HG03045 (cell line): ENCODE results near the gene ARID4B.
"Not testable (repeated sequence)": the region's sequence is repeated elsewhere in the genome, so short reads cannot be mapped to it uniquely, and the experiment has no call there.

Experiments
- ATAC-seq: cut with Tn5 transposase; IDR thresholded peaks from one replicate; pipeline ENCODE4 v1.9.1; 2021; ENCODE audit warnings: mild to moderate bottlenecking, moderate library complexity; ENCODE audit not compliant: unreplicated experiment

Gene ARID4B

GRCh38 chr1:235330918-235331285, 2.9 kb upstream of the ARID4B start:
- ATAC-seq: no peak

GRCh38 chr1:235329139-235329902, 1.3 kb upstream of the ARID4B start:
- peak; percentile 28 for ATAC-seq

DNA sequence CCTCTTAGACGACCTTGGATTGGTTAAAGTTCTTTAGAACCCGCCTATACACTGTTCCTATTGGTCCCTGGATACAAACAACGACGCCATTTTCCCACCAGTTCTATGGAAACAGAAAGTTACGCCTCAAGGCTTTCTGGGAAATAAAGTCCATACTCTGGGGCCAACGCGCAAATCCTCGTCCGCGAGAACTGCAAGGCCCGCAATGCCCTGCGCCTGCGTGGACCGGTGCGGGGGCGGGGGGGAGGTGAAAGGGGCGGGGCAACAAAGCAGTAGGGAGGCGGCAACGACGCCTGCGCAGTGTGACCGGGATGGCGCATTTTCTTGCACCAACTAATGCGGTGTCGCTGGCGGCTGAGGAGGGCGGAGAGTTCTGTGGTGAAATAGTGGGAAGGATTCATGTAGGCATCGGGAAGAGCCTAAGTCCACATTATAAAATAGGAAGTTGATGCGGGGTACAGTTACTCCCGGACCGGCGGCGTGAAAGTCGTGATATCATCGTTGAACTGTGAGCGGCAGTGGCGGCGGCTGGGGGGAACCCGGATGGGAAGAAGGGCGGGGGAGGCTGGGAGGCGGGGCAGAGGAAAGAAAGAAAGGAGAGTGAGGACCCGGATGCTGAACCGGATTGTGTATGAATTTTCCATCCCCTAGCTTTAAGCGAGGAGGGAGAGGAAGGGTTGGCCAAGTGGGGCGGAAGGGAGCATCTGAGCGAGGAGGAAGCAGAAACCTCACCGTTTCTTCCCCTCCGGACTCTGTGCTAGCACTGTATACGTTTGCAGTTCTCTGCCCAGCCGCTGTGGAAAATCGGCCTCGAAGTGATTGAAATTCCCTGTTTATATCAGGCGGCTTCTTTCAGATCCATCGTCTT, 526 bp upstream of the ARID4B start, which contains the start of gene GGPS1:
Gene GGPS1, plus strand, starts transcription at position 300 of the 868 bp plus-strand sequence. CDS start 6,695 bp downstream, outside the sequence.
- peak; percentile 65 for ATAC-seq

GRCh38 chr1:235326719-235327558, 1.0 kb downstream of the ARID4B start:
- ATAC-seq: no peak

- no peak for ATAC-seq
These were observed 2.1 kb downstream of the ARID4B start for GRCh38 chr1:235325854-235326253.

DNA sequence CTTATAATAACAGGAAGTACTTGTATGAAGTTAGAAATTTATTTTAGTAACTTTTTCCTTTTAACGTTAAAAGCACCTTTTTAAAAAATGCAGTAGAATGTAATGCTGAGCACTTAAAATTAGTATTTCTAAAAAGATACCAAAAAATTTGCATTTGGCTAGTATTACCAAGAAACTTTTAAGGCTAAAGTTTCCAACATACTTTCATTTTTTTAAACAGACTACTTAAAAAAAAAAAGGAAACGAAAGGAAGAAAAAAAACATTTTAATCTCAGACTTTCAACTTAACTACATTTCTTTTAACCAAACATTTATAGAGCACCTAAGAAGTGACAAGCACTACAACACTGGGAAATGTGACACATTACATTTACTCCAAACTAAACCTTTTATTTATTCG, 2.8 kb downstream of the ARID4B start:
- ATAC-seq: no peak

GRCh38 chr1:235324296-235324695, 3.7 kb downstream of the ARID4B start:
- no peak for ATAC-seq

- ATAC-seq: no peak
These were observed 7.3 kb downstream of the ARID4B start for GRCh38 chr1:235320521-235321179.

GRCh38 chr1:235319255-235319654, 8.7 kb downstream of the ARID4B start:
- no peak for ATAC-seq

DNA sequence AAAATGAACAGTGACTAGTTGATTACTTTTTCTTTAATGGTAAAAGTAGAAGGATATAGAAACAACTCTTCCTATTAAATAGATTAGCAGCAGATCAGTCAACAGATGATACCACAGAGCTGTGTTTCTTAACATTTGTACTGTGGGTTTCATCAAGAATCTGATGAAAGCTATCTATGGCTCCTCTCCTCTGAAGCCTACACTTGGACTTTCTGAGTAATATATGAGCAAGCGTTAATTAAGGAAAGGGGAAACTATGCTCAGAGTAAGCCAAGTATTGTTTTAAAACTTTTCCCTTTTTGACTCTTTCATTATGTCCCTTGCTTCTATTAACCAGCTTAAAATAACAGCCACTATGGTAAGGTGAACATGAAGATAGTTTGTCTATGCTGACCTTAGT, 10.8 kb downstream of the ARID4B start:
- ATAC-seq: no peak

- ATAC-seq: no peak
These were observed 12.2 kb downstream of the ARID4B start for GRCh38 chr1:235315735-235316134.

DNA sequence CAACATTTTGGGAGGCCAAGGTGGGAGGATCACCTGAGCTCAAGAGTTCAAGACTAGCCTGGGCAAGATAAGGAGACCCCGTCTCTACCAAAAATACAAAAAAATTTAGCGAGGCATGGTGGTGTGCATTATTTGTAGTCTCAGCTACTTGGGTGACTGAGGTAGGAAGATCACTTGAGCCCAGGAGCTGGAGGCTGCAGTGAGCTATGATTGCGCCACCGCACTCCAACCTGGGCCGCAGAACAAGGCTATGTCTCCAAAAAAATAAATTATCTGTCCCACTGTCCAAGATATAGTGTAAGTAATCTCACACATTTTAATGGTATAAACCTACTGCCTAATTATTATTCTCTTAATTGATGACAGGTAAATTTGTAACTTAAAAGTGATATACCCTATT, 12.8 kb downstream of the ARID4B start:
- ATAC-seq: no peak

DNA sequence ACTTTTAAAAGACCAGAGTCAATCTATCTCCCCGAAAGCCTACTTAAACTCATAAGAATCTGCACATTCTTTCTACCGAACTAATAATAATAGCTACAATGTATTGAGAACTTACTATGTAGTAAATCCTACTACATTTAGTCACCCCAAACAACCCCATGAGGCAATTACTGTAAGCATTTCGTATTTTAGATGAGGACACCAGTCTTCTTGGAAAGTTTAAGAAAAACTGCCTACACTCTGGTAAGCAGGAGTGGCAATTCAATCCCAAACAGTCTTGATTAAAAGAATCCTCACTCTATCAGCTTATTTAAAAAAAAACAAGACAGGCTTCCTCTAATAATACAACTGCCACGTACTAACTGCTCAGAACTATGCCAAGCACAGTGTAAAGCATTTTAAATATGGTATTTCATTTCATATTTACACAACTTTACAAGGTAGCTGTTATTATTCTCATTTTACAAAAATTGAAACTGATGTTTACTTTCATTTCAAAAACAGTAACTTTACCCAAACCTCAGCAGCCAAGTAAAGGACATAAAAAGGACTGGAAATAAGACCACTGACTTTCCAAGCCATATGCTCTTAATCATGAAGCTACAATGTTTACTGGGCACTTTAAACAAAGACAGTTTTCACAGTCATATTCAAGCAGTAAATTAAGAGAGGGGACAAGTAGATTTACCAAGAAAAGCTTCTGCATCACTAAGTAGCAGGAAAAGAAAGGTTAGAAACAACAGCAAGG, 13.9 kb downstream of the ARID4B start:
- no peak for ATAC-seq

GRCh38 chr1:235313262-235313661, 14.7 kb downstream of the ARID4B start:
- ATAC-seq: no peak

- ATAC-seq: not testable (repeated sequence)
These were observed 18.8 kb downstream of the ARID4B start for GRCh38 chr1:235309206-235309605.

GRCh38 chr1:235307158-235308124, 20.5 kb downstream of the ARID4B start:
- no peak for ATAC-seq

DNA sequence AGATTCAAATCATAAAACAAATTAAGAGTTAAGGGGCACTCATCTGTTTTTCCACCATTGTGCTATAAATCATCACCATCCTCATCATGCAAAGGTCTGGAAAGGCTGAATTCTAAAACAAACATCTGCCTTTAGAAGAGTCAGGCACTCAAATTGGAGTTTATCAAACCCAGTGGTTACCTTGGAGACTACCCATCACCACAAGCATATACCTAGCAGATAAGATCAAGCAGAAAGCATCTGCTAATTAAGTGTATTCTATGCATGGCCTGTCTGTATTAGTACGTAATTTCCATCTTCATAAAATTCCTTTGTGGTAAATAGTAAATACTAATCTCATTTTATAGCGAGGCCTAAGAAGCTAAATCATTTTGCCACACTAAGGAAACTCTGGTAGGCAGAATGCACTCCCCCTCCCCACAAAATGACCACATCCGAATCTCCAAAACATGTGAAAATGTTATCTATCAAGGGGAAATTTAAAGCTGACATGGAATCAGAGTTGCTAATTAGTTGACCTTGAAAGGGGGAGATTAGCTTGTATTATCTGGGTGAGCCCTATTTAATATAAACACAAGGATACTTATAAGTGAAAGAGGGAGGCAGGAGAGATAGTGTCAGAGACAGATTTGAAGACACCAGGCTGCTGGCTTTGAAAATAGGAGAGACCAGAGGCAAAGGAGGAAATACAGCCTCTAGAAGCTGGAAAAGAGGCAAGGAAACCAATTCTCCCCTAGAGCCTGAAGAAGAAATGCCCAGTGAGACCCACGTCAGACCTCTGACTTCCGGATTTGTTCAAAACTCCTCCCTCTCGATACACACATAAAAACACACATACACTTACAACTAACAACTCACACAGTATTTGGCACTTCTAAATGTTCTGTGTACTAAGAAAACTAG, 23.2 kb downstream of the ARID4B start:
- ATAC-seq: no peak

DNA sequence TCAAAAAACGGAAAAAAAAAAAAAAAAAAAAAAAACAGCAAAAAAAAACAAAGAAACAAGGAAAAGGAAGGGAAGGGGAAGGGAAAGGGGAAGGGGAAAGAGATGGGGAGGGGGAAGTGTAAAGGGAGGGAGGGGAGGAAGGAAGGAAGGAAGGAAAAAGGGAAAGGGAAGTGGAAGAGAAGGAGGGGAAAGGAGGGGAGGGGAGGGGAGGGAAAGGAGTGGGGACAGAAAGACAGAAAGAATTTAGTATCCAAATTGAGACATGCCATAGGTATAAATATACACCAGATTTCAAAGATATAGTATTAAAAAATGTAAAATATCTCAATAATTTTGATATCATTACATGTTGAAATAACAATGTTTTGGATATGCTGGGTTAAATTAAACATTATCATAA, 25.8 kb downstream of the ARID4B start:
- ATAC-seq: no peak
